ENCODE data around the gene ING2.
"Not testable (repeated sequence)": the region's sequence is repeated elsewhere in the genome, so short reads cannot be mapped to it uniquely, and the experiment has no call there.

The ING2 gene, protein sequence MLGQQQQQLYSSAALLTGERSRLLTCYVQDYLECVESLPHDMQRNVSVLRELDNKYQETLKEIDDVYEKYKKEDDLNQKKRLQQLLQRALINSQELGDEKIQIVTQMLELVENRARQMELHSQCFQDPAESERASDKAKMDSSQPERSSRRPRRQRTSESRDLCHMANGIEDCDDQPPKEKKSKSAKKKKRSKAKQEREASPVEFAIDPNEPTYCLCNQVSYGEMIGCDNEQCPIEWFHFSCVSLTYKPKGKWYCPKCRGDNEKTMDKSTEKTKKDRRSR

DNA sequence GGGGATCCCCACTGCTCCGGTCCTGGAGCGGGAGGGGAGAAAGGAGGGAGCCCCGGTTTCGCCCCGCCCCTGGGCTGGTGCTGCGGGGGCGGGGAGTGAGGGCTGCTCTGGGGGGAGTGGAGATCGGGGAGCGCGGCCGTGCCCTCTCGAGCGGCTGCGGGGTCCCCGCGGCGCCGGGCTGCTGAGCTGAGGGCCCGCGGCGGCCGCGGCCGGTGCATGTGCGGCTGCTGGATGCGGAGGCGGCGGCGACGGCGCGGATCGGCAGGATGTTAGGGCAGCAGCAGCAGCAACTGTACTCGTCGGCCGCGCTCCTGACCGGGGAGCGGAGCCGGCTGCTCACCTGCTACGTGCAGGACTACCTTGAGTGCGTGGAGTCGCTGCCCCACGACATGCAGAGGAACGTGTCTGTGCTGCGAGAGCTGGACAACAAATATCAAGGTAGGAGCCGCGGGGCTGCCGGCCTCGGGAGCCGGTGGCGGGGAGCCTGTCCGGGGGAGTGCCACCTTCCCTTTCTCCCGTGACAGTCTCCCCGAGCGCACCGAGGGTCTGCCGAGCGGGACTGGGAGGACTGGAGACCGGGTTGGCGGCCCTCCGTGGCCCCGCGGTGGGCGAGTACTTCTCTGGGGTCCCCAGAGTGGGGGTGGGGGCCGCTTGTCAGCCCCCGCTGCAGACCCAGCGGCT lies at the start of gene ING2:
TSS of gene ING2 (plus strand) at position 129 of the 681 bp plus-strand sequence. CDS start at position 267, 138 bp downstream.
- no peak for DNase-seq

DNA sequence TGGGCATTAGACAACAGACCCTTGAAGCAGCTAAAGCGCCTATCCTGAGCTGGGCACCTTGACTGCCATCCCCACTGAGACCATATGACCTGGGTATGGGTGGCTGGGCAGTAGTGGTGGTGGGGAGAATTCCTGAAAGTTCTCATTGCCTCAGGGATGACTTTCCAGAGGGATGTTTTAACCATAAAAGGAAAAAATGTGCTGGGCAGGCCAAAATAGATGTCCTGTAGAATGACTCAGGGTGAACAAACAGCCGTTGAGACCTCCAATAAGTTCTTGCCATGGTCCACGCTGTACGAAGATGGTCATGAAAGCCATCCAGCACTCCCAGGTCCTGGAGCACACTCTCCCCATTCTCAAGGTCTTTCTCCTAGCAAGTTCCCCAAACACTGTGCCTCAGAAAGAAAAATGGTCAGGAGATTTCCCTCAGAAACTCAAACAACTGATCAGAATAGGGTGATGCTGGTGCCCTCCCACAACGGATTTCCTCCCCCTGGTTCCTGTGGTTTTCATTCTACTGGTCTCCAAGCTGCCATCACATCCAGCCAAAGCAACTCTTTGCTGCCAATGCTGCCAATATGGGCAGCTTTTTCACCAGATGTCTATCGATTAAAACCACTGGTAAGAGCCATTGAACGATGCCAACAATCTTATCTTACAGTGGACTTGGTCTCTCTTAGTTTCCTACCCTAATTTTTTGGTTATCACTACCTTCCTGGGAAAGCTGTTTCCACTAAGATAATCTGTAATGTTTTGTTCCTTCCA lies 49.2 kb upstream of the ING2 start:
- DNase-seq: no peak

DNA sequence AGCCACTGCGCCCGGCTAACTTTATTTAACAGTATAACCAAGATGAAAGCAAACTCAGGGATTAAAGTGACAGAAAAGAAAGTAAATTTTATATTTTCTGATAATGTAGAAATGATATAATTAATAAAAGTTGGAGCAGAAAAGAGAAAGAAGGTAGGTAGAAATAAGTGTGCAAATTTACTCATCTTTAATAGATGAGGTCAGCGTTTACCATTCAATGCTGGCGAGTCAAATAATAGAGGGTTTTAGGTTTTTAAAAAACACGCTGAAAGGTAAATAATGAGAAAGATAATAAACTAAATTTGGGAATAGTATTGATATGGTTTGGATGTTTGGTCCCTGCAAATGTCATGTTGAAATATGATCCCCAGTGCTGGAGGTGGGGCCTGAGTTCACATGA lies 46.9 kb upstream of the ING2 start:
- no peak for DNase-seq

DNA sequence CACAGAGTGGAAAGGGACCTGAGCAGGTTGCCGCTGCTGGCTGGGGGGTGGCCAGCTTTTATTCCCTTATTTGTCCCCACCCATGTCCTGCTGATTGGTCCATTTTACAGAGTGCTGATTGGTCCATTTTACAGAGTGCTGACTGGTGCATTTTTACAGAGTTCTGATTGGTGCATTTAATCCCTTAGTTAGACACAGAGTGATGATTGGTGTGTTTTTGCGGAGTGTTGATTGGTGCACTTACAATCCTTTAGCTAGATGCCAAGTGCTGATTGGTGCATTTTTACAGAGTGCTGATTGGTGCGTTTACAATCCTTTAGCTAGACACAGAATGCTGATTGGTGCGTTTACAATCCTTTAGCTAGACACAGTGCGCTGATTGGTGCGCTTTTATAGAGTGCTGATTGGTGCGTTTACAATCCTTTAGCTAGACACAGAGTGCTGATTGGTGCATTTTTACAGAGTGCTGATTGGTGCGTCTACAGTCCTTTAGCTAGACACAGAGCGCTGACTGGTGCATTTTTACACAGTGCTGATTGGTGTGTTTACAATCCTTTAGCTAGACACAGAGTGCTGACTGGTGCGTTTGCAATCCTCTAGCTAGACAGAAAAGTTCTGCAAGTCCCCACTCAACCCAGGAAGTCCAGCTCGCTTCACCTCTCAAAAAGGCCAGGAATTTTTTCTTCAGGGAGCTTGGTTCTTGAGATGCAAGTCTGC lies 40.8 kb upstream of the ING2 start:
- not testable (repeated sequence) for DNase-seq

DNA sequence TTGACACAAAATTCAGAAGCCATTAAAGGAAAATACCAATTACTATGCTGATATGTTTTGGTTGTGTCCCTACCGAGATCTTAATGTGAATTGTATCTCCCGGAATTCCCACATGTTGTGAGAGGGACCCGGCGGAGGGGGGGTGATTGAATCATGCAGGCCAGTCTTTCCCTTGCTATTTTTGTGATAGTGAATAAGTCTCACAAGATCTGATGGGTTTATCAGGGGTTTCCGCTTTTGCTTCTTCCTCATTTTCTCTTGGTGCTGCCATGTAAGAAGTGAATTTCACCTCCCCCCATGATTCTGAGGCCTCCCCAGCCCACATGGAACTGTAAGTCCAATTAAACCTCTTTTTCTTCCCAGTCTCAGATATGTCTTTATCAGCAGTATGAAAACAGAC lies 39.0 kb upstream of the ING2 start:
- not testable (repeated sequence) for DNase-seq

DNA sequence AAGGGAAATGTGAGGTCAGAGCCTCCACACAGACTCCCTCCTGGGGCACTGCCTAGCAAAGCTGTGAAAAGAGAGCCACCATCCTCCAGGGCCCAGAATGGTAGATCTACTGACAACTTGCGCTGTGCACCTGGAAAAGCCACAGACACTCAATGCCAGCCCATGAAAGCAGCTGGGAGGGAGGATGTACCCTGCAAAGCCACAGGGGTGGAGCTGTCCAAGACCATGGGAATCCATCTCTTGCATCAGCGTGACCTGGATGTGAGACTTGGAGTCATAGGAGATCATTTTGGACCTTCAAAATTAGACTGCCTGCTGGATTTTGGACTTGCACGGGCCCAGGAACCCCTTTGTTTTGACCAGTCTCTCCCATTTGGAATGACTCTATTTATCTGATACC lies 37.6 kb upstream of the ING2 start:
- no peak for DNase-seq

DNA sequence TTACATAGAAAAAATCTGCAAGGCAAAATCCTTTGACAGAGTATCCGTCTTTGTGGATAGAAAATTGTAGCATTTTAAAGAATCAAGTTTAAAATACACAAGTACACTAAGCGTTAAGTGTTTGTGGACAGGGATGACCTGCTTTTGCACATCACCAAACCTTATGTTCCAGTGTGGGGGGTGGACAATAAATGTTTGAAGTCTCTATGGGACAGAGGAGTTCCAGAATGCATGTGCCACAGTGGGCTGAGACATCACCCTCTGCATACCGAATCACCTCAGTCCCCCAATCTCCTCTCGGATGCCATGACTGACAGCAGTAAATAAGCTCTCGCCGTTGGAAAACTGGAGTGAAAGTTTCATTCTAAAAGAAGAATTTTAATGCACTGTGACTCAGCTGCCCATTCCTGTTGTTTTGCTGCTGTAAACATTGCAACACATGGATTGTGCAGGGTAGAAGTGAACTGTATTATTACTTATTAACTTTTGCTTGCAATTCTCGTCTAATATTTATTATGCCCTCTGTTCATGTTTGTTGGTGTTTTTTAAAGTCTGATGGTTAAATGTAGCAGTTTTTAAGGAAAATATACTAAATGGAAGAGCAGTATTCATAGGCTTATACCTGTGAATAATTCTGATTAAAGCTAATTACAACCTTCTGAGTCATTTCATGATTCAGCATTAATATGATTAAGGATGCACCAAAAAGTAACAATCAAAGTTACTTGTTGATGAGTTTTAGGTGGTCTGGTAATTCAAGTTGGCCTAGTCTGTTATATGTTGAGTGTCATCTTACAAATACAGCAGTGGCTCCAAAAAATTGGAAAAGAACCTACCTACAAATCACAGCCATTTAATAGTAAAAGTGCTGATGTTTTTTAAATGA lies 36.4 kb upstream of the ING2 start:
- DNase-seq: no peak

DNA sequence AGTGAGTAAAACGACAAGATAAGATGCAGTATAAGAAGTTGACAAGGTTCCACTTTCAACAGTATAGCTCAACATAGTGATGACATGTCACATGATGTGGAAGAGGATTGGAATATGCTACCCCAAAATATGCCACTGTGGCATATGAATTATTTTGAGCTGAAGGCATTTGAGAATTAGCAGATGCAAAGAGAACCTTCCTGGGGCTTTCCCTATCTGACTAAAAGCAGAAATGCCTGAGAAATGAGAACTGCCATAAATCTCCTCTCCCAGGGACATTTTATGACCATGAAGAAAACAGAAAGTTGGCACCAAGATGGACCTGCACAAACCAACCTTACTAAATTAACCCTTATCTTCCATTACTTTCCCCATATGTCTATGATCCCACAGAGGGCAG lies 35.6 kb upstream of the ING2 start:
- DNase-seq: peak; percentile 6

DNA sequence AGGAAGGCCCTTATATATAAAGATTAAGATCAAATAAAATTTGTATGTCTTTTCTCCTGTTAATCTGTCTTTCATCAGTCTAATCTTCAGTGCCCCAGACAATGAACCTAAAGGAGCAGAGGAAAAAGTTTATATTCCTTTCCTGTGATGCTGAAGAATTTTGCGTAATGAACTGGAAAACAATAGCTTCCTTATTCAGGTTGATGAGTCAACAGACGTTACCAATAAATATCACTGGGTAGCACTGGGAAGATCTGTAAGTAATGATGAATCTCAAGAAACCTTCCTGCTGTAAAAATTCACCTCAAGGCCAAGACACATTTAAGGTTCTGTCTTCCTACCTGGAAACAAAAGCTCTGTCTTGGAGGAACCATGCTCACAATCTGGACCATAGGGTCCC lies 34.9 kb upstream of the ING2 start:
- no peak for DNase-seq

DNA sequence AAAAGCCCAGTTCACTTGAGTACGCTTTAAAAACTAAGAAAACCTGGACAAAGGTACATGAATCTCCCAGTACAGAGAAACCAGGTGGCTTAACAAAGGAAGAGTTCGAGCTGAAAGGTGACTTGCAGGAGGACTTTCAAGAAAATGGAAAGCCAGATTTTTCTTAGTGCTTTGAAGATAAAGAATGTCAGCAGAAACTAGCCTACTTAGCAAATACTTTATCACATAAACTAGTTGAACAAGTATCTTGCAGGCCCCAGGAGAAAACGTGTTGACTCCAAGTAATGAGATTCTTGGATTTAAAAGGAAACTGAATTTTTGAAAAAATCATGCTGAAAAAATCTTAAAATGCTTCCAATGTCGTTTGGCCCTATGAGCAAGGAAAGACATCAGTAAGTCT lies 34.0 kb upstream of the ING2 start:
- DNase-seq: no peak

DNA sequence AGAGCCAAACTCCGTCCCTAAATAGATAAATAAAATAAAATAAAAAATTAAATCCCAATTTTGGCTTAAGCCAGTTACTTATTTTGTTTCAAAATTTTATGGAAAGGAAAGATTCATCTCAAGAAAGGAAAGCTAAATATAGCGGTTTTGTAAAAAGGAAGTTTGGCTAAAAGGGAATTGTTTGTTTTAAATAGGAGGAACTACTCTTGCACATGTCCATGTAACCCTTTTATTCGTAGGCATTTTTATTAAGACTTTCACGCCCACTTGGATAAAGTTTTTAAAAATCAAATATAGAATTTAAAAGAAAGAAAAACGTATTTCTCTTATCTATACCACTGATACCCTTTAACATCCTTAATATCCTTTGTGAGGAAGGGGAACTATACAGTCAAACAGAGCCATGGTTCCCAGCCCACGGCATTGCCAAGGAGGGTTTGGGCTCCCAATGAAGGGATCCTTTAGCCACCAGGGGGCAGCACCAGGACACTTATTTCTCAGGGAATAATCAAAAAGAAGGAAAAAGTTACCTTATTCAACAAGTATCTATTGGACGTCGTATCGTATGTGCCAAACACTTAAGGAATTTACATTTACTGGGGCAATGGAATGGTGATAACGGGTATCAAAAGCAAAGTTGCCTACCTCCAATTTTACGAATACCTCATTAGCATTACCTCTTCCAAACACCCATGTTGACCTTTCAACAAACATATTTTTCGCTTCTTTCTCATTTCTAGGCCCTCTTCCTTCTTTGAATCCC lies 32.7 kb upstream of the ING2 start:
- peak; percentile 71 for DNase-seq

DNA sequence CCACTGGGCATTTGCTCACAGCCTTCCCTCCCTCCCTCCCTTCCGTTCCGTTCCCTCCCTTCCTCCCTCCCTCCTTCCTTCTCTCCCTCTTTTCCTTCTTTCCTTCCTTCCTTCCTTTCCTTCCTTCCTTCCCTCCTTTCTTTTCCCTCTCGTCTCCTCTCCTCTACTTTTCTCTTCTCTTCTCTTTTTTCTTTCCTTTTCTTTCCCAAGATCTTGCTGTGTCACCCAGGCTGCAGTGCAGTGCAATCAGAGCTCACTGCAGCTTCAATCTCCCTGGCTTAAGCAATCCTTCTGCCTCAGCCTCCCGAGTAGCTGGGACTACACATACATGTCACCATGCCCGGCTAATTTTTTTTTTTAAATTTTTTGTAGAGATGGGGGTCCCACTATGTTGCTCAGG lies 26.7 kb upstream of the ING2 start:
- no peak for DNase-seq

DNA sequence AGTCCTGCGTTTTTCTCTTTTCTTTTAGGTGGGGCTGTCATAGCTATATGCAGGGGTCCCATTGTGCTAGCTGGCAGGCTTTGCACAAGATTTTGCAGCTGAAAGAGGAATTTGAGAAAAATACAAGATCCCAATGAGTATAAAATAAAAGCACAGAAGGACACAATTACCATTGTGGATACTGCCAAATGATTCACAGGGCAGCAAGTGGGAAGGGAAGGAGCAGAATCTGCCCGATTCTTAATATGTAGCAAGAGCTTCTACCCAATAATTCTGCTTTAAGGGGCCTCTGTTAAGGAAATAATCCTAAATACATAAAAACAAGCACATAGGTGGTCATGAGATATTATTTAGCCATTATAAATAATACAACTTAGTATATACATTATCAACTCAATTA lies 25.9 kb upstream of the ING2 start:
- DNase-seq: no peak

DNA sequence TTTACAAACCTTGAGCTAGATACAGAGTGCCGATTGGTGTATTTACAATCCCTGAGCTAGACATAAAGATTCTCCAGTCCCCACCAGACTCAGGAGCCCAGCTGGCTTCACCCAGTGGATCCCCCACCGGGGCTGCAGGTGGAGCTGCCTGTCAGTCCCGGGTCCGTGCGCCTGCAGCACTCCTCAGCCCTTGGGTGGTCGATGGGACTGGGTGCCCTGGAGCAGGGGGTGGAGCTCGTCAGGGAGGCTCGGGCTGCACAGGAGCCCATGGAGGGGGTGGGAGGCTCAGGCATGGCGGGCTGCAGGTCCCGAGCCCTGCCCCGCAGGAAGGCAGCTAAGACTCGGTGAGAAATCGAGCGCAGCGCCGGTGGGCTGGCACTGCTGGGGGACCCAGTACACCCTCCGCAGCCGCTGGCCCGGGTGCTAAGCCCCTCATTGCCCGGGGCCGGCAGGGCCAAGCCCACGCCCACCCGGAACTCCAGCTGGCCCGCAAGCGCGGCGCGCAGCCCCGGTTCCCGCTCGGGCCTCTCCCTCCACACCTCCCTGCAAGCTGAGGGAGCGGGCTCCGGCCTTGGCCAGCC lies 22.3 kb upstream of the ING2 start:
- not testable (repeated sequence) for DNase-seq

DNA sequence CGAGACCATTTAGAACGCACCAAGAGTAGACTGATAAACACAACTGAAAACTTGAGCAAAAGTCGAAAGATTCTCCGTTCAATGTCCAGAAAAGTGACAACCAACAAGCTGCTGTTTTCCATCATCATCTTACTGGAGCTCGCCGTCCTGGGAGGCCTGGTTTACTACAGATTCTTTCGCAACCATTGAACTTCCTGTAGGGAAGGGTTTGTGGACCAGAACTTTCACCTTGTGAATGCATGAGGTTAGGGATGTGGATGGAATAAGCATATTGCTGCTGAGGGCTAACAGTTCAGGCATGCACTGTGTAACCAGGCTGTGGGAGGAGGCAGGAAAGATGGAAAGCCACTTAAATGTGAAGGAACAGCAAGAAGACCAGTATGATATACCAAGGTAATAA lies 20.9 kb upstream of the ING2 start:
- DNase-seq: no peak

DNA sequence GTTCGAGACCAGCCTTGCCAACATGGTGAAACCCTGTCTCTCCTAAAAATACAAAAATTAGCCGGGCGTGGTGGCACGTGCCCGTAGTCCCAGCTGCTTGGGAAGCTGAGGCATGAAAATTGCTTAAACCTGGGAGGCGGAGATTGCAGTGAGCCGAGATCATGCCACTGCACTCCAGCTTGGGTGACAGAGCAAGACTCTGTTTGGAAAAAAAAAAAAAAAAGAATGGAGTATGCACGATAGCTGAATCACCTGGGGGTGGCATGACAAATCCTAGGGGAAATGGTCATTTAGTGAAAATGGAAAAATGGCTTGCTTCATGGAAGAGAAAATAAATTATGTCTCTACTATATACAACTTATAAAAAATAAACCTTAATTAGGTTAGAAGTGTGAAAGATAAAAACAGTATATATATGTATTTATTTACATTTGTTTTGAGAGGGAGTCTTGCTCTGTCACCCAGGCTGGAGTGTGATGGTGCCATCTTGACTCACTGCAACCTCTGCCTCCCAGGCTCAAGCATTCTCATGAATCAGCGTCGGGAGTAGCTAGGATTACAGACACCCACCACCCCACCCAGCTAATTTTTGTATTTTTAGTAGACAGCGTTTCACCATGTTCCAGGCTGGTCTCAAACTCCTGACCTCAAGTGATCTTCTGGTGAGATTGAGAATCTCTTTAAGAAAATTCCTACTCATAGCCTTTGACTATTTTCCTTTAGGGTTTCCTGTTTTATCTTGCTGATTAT lies 19.3 kb upstream of the ING2 start:
- DNase-seq: no peak

DNA sequence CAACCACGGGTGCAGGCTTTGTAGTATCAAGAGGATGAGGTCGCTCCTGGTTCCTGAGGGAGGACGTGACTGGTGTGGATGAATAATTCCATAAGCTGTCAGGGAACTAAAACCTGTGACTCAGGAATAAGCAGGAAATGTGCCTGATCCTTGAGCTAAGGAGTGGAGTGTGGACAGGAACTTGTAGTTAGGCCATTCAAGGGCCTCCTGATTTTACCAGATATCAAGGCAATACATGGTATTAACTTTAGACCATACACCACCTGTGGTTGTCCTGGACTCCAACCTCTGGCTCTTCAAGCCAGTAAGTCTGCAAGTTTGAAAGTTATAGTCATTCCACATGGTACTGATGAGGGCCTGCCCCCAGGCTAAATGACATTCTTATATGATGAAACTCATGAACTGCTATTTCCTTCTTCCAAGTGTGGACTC lies 12.1 kb upstream of the ING2 start:
- DNase-seq: no peak

DNA sequence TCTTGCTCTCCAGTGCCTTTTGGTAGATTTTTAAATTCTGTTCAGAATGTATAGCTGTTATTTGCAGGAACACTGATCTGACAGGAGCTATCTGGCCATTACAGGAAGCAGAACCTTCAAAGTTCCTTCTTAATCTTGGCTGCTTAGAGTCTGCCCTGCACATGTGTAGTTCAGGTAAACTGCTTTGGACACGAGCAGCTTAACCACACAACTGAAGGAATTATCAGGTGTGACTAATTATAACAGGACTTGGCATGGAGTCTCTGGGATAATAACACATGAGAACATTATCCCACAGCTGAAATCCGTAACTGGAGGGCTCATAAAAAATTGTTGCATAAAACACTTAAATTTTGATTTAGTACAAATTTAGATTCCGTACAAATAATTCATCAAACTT lies 11.6 kb upstream of the ING2 start:
- DNase-seq: no peak

DNA sequence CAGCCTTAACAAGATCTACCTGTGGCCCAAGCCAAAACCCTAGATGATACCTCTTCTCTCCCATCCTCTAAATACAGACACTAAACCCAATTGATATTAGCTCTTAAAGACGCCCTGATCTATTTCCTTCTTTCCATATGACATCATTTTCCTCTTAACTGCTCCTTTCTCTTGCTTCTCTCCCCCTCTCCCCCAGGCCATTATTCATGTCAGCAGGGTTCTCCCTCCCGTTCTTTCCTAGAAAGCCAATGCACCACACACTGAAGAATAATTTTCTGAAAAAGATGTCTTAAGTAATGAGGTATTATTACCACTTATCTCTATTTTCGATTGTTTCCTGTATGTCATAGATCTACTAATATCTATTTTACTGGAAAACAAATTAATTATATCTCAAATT lies 9.7 kb upstream of the ING2 start:
- no peak for DNase-seq

DNA sequence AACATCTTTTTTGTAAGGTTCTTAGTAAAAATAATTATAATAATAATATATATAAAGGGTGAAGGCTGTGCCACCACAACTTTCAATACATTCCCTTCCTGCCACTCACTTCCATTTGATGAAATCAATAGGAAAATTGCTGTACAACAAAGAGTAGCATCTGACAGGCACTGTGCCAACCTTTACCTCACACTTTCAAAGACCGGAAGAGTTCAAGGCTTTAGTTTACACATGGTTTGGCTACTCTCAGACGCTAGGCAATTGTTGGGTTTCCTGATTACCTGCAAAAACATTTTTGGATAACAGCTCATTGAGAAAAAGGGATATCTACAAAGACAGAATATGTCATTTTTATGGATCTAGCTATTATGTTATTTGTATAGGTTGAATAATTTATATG lies 5.5 kb upstream of the ING2 start:
- DNase-seq: no peak
